ENCODE results near the gene ITGA7.

GRCh38 chr12:55644591-55644990, 63.1 kb downstream of the ITGA7 start:
- TF ChIP-seq, protein P1, sequence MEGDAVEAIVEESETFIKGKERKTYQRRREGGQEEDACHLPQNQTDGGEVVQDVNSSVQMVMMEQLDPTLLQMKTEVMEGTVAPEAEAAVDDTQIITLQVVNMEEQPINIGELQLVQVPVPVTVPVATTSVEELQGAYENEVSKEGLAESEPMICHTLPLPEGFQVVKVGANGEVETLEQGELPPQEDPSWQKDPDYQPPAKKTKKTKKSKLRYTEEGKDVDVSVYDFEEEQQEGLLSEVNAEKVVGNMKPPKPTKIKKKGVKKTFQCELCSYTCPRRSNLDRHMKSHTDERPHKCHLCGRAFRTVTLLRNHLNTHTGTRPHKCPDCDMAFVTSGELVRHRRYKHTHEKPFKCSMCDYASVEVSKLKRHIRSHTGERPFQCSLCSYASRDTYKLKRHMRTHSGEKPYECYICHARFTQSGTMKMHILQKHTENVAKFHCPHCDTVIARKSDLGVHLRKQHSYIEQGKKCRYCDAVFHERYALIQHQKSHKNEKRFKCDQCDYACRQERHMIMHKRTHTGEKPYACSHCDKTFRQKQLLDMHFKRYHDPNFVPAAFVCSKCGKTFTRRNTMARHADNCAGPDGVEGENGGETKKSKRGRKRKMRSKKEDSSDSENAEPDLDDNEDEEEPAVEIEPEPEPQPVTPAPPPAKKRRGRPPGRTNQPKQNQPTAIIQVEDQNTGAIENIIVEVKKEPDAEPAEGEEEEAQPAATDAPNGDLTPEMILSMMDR (IDR thresholded peaks at IDR 0.05): no peak
- no peak for TF ChIP-seq POLR2A (IDR thresholded peaks at IDR 0.05)
